Cardiac septum (tissue), 1 donor: ENCODE results near the gene CST9. TPM values are rescaled to one million over a fixed set of nuclear protein-coding genes. Genes with fewer than 3 reads are reported as not detected.
A peak's percentile ranks its signal among the peaks of the same experiment; 100 is the strongest.
"Not testable (repeated sequence)": the region's sequence is repeated elsewhere in the genome, so short reads cannot be mapped to it uniquely, and the experiment has no call there.

ENCODE experiments used
- DNase-seq: peaks from one replicate; pipeline ENCODE4 v3.0.0-alpha.2; 2020; ENCODE audit warnings: low spot score
- intact Hi-C: fragments of 100-400 bp; cut with DNase I; formaldehyde crosslinking; loops from one replicate; pipeline ENCODE4 v1.14.0; 2022
- total RNA-seq: library from RNA; stranded (reverse); fragmentation: NEBNext Ultra II Directional; extraction: Animal tissue kit (Norgen Biotek cat#: 25700); gene quantifications from one replicate; pipeline ENCODE4 v1.2.1, GENCODE V29; 2021
- donor health status: DM: no; HTN: no; CAD: no.

The CST9 gene
- total RNA-seq, 1 donor from 2014 or later, result not detected

DNA sequence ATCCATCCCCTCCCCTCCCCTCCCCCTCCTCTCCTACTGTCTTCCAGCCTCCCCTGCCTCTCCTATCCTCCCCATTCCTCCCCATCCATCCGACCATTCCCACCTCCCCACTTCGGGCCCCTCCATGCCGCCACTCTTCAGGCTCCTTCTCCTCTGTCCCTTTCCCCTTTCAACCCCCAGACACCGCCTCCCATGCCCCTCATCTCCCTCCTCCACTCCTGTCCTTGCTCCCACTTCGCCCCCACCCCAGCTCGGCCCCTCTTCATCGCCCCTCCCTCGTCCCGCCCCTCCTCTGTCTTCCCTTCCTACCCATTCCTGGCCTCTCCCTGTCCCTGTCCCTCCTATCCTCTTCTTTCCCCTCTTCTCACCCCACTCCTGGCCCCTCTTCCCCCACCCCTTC, 32.6 kb upstream of the CST9 start:
- intact Hi-C loops, result no loop called here

DNA sequence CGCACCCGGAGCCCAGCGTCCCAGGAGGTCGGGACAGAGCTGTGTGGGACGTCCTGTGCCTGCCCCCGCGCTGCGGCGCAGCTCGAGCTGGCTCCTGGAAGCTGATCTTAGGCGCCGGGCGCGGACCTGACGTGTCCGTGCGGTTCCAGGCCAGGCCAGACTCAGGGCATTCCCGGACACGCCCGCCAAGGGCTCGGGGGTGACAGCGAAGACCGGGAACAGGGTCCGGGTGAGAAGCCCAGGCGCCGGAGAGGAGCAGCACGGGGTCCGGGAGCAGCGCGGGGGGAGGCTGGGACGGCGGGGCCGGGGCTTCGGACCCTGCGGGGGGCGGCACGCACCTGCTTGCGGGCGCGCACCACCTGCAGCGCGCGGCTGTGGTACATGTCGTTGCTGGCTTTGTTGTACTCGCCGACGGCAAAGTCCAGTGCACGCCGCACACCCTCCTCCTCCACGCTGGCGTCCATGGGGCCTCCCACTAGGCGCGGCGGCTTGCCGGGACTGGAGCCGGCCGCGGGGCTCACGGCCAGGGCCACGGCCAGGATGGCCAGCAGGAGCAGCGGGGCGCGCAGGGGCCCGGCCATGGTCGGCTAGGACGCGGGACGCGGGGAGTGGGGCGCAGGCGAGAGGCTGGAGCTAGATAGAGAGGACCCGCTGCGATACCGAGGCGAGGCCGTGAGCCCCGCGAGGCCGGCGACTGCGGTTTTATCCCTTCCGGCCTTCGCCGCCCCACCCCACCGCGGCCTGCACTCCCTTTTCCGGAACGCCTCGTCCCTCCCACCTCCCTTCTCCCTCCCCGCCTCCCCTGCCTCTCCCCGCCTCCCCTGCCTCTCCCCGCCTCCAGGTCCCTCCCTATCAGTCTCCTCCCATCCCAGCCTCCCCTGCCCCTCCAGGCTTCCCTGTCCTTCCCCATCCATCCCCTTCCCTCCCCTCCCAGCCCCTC, 31.8 kb upstream of the CST9 start, which contains the start of gene CST3:
Gene CST3, minus strand, starts transcription at position 674 of the 940 bp plus-strand sequence. Its CDS starts 93 bp downstream, at position 581.
- peak; percentile 94 for DNase-seq
- intact Hi-C loops, result no loop called here

More for the DNA sequence above, 32.6 kb upstream of the CST9 start:
- no peak for DNase-seq

DNA sequence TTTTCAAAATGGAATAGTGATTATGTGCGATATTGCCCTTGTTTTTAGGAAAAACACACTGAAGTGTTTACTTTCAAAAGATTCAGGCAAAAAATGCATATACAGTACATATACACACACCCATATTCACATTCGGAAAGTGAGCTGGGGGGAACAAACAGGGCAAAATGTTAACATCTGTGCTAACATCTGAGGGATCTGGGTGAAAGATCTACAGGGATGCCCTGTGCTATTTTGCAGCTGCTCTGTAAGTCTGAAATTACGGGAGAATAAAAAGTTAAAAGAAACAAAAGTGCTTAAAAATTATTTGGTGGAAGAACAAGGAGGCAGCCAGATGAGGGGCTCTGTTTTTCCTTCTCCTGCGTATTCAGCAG, 31.2 kb upstream of the CST9 start:
- intact Hi-C loops, result no loop called here

DNA sequence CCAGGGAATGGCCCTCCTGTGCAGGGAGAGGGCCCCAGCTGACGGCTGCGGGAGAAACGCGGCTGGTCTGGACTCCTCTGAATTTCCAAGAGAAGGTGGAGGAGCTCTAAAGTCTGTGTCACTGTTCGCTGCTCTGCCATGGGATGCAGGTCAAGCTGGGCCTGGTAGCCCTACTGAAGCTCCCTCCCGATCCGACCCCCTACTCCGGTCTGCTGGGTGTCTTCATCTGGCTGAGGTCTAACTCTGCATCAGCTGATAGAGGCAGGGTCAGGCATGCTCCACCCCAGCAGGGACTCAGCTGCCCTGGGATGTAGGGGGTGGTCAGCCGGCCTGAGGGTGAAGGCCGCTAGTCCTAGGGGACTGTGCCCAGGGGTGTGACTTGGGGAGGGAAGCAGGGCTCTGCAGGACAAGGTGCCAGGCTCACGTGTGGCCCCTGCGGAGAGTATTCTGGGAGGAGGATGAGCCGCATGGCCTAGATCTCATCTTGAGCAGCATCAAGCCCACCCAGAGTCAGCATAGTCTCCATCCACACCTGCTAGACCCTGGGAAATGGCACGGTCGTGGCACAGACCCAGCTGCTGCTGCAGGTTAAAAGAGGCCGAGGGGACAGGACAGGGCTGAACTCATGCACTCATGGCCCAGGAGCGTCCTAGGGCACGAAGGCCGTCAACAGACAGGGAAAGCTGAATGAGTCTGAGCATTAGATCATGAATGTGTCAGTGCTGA, 30.6 kb upstream of the CST9 start:
- no peak for DNase-seq
- intact Hi-C loops, result no loop called here

More for the DNA sequence above, 31.2 kb upstream of the CST9 start:
- no peak for DNase-seq

DNA sequence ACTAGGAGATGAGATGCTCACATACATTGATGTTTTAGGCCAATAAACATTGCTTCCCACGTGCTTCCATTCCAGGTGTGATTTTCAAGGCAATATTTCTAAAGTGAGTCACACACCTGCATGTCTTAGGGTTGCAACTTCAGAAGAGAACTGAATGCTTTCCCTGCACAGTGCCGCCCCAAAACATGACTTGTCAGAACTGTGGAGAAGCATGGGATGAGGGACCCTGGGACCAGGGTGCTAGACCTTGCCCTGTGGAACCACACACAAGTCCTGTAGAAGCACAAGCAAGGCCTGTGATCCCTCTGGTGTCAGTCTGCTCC, 30.0 kb upstream of the CST9 start:
- DNase-seq, intact Hi-C loops: not testable (repeated sequence)

DNA sequence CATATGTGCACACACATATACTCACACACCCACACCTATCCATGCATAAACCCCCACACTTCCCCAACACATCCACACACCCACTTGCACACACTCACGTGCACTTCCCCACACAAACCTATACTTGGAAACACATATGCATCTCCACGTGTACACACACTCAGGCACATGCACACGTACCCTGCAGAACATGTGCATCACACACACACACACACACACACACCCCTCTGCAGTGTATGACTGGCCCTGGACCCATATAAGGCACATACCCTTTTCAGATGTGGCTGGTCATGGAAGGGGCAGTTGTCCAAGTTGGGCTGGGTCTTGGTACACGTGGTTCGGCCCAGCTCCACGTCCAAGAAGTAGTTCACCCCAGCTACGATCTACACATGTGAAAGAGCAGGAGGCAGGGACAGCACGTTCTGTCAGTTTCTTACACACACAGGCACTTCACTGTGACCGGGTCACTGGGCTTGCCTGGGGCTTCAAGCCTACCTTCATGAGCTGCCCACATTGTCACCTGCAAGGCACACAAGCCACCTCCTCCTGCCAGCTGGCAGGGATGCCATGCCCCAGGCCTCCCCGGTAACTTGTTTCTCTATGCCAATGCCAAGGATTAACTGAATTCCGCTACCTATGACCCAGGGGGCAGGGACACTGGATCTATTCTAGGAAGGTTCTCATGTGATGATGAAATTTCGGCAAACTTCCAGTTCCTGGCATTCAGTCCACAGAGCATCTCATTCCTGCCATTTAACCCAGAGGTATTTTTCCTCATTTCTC, 29.5 kb upstream of the CST9 start:
- intact Hi-C loops, result no loop called here
- no peak for DNase-seq

DNA sequence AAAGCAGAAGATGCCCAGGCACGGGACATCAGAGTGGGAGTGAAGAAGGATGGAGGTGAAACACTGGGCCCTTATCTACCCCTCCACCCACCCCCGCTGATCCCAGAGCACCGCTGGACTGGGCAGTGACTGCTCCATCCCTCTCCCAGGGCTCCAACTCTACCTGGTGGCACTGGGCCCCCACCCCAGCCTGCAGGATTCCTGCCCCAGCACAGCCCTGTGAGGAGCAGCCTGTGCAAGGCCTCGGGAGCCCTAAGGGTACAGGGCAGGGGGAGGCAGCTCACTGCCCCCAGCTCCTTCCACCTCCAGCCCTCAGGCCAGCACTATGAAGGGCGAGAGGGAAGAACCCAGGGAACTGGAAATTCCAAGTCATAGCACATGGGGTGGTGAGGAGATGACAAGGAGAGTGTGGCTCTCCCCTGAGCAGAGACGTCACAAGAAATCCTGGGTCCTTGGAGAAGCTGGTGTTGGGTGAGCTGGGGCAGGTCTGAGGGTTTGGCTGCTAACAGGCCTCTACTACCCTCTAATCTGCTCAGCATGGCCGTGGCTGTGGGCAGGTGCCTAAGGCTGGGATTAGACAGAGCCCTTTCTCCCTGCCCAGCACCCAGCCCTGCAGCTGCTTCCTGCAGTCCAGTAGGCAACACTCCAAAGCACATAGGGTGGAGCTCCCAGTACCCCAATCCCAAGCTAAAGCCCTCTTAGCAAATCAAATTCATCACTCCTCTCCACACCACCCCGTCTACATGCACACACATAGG, 28.5 kb upstream of the CST9 start:
- intact Hi-C loops, result no loop called here
- DNase-seq, result no peak

DNA sequence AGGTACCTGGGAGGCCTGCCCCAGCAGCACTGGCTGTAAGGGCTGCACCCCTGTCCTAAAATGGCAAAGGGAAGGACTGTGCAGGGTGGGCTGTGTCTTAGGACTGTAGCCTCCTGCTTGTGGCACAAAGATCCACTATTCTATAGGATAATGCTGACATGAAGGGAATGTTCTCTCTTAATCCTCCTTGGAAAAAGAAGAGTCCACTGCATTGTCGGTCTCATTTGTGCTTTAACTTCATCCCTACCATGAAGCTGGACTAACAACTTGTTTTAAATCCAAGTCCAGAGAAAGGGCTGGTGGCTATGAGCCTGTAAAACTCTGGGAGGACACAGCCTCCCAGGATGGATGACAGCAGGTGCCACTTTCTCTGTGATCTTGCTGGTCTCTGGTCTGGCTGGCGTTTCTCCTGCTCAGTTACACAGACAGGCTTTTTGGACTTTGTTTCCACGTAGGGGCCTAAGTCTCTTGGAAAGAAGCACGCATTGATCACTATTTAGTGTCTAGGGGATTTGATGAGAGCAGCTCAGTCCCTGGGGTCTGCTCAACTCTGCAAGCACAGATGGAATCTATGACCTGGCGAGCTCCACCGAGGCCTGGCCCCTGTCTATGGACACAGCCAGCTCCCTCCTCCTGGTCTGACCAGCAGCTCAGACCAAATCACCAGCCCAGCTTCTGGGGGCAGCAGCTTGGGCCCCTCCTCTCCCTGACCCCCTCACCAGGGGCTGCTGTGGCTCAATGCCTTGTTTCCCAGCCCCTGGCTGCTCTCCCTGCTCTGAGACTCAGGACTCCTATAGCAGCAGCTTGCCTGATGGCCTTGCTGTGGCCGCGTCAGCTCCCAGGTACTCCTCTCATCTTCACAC, 27.2 kb upstream of the CST9 start:
- DNase-seq, result no peak
- intact Hi-C loops, result no loop called here

DNA sequence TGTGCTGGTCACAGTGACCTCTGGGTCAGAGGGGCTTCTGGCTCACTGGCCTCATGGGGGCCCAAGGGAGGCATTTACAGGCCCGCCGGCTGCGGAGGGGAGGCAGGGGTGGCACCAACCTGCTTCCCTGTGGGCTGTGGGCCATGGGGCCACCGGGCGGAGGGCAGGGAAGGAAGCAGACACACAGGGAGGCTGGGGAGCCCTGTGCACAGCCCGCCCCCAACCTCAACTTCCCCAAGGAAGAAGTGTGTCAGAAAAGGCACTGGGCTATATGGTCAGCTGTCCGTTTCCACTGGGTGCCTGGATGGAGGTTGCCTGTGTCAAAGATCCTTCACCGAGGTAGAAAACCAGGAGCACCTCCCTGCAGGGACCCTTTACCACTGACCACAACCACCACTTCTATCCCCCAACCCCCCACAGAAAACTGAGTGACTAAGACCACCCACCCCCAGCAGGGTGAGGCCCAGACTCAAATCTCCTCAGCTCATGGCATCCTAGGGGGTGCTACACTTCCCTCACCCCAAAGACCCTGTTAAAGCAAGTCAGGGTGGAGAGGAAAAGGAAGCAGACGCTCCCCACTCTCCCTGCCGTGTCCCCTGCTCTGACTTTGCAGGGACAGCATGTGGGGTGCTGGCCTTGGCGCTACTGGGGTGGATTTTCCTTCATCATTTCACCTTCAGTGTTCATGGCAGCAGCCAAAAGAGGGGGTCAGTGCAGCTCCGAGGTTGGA, 26.4 kb upstream of the CST9 start:
- intact Hi-C loops, result no loop called here

DNA sequence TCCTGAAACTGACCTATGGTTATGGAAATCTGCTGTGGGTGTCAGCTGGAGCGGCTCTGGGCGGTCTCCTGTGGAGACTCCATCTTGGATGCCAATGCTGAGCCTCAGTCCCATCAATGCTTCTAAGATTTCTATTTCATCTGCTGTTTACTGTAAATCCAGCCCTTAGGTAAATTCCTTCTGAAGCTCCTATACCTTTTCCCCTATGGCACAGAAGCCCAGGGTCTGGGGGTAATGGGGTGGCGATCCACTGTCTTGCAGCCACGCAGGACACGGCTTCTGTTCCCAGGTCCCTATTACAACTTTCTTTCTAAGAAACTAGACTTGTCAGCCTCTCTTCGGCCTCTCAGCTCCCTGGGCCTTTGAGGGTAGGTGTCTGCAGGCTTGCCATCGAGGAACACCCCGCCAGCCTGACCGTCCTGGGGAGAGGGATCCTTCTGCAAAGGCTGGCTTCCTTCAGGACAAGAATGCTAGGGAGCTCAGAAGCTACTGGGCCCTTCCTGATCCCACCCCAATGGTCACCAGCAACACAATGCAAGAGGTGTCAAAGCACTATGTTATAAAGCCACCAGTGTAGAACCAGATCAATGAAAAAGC, 25.6 kb upstream of the CST9 start:
- intact Hi-C loops, result no loop called here
- no peak for DNase-seq

More for the DNA sequence above, 26.4 kb upstream of the CST9 start:
- no peak for DNase-seq

DNA sequence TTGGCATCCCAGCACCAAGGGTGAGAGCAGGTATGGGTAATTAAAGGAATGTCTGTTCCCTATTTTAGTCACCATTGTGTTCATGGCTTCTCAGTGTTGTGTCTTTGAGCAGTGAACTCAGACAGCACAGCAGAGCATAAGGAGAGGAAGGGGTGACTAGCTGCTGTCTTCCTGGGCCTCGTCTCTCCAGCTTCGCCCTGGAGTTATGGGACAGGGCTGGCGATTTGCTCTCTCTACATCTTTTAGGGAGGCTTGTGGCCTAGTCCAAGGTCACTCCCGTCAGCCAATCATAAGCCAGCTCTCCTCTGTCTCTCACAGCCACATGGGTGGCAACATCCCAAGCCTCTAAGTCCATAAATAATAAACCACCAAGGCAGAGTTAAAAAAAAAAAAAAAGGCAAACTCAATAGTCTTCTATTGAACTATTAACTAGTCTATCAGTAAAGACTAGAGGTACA, 24.7 kb upstream of the CST9 start:
- intact Hi-C loops, result no loop called here
- no peak for DNase-seq

DNA sequence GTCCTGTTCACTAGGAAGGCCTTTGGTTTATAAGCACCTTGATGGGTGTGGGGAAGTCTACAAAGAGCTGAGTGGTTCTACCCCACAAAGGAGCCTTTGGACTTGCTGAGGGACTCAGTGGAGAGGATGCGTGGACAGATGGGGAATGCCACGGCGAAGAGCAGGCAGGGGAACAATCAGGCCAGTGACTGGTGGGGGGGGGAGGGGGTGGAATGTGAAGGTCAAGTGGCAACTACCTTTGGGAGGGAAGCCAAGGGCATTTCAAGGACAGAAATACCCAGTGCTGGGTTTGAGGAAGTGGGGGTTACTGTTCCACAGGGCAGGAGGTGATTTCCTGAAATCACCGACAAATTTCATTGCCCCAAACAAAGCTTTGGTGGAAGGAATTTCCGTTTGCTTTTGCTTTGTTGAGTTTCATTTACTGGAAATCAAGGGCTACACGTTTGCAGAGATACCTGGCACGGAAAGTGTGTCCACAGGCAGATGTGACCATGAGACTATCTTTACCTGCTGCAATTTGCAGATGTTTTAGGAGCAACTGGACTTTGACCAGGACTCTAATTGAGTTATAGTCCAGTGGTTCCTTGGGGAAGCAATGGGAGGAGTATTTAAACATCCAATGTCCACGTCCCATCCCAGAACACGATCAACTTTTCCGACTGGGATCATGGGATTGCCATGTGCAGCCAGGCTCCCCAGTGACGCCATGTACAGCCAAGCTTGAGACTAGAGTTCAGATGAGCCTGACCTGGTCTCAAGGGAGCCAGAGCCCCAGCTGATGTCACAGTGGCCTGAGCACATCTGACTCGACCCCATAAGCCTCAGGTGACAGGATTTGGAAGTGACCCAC, 24.1 kb upstream of the CST9 start:
- no peak for DNase-seq
- intact Hi-C loops, result no loop called here

DNA sequence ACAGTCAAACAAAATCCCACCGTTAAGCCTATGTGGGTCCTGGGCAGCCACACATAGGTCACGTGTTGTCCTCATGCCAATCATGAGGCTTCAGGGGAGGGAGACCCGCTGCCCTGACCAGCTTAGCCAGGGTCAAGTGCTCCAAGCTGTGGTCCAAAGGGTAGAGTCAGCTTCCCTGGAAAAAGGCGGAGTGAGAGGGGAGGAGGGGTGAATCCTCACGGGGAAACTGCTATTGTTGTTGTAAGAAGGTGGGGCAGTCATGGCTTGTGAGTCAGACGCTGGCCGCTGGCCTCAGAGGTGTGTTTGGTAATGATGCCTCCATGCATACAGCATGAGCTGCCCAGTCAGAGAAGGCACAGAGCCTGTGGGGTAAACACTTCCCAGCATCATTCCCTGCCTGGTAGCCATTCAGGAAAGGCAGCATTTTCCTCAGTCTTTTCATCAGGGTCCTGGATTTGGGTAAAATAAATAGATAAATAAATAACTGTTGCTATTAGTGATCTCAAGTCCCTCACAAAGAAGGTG, 23.4 kb upstream of the CST9 start:
- DNase-seq, result no peak
- intact Hi-C loops, result no loop called here

DNA sequence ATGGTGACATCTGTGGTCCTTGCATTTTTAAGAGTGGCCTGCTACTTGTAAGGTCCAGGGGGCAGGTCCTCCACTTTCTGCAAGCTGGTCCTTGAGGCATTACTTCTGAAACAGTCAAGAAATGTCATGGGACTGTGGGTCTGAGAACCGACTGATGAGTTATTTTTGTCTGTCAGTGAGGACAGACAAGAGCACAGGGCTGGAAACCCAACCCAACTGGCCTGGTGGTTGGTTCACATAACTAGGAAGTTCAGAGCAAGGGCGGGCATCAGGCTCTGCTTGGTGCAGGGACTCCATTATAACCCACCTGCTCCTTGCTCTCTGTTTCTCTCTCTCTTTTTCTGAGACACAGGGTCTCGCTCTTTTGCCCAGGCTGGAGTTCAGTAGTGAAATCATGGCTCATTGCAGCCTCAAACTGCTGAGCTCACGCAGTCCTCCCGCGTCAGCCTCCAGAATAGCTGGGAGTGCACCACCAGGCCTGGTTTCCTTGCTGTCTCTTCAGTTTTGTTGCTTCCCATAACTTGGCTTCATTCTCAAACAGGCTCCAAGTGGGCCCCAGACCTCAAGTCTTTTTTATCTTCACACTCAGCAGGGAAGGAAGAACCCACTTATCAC, 22.8 kb upstream of the CST9 start:
- intact Hi-C loops, result no loop called here
- DNase-seq, result no peak

DNA sequence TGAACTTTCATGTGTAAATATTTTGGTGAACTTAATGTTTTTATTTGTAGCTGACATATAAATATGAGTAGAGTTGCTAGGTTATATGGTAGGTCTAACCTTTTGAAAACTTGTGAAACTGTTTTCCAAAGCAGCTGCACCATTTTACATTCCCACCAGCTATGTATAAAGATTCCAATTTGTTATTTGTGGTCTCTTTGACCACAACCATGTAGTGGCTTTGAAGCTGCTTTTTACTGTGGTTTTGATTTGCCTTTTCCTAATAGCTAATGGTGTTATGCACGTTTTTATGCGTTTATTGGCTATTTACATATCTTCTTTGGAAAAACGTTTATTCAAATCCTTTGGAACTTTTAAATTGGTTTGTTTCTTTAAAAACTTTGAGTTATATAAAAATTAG, 21.8 kb upstream of the CST9 start:
- intact Hi-C loops, result no loop called here
- DNase-seq, result no peak
